PC-3 (cell line): Measurements from ENCODE around the gene DPP7. TPM values are rescaled to one million over a fixed set of nuclear protein-coding genes. Genes with fewer than 3 reads are reported as not detected.

ENCODE experiments used
- ATAC-seq: fragments of 200-7000 bp; cut with Tn5 transposase; 2 replicates; pipeline ENCODE4 v1.9.1; 2020; ENCODE audit warnings: mild to moderate bottlenecking, moderate library complexity
- BruUV-seq: library from RNA; stranded (reverse); fragments of 400-500 nt; replicated peaks from 2 replicates; lab custom pipeline; 2021; lab: Mats Ljungman, UMichigan
- CTCF ChIA-PET: fragments of 300-600 bp; sonication (Branson Sonifier 250); formaldehyde crosslinking; loops from one replicate; lab custom pipeline; 2022; ENCODE audit warnings: antibody characterized with exemption; lab: Charles Lee
- POLR2A ChIA-PET: fragments of 300-600 bp; sonication (Branson Sonifier 250); formaldehyde crosslinking; loops from one replicate; lab custom pipeline; 2022; ENCODE audit warnings: antibody characterized with exemption; ENCODE audit not compliant: unreplicated experiment; lab: Charles Lee
- DNase-seq: peaks from one replicate; pipeline ENCODE4 v3.0.0-alpha.2; 2015
- H2AFZ ChIP-seq: fragments of 300-600 bp; sonication (generic); 2 replicates; pipeline ENCODE4 v1.6.0; 2016; ENCODE audit warnings: antibody characterized with exemption, low read length
- H3F3A ChIP-seq: fragments of 300-600 bp; sonication (generic); one replicate; pipeline ENCODE4 v1.6.0; 2017; ENCODE audit warnings: antibody characterized with exemption, low read length, control low read depth, mild to moderate bottlenecking; ENCODE audit not compliant: unreplicated experiment
- H3K27ac ChIP-seq: fragments of 300-600 bp; sonication (generic); 2 replicates; pipeline ENCODE4 v1.5.1; 2016; ENCODE audit warnings: mild to moderate bottlenecking, low read length
- H3K27me3 ChIP-seq: fragments of 300-600 bp; sonication (generic); 2 replicates; pipeline ENCODE4 v1.6.1; 2016; ENCODE audit warnings: low read length, mixed read lengths
- H3K36me3 ChIP-seq: fragments of 300-600 bp; sonication (generic); 2 replicates; pipeline ENCODE4 v1.6.1; 2016; ENCODE audit warnings: low read depth, mixed run types, low read length, mixed read lengths
- H3K4me1 ChIP-seq: fragments of 300-600 bp; sonication (generic); 2 replicates; pipeline ENCODE4 v1.5.1; 2016; ENCODE audit warnings: low read length; ENCODE audit not compliant: insufficient read depth
- H3K4me2 ChIP-seq: fragments of 300-600 bp; sonication (generic); 2 replicates; pipeline ENCODE4 v1.6.0; 2016; ENCODE audit warnings: low read length
- H3K4me3 ChIP-seq: fragments of 300-600 bp; sonication (generic); 2 replicates; pipeline ENCODE4 v1.5.1; 2016; ENCODE audit warnings: mild to moderate bottlenecking, low read length, mixed read lengths
- H3K79me2 ChIP-seq: fragments of 300-600 bp; sonication (generic); 2 replicates; pipeline ENCODE4 v1.6.1; 2017; ENCODE audit warnings: low read length, mixed read lengths
- H3K9ac ChIP-seq: fragments of 300-600 bp; sonication (generic); 2 replicates; pipeline ENCODE4 v1.6.0; 2016; ENCODE audit warnings: mild to moderate bottlenecking, low read length
- H3K9me2 ChIP-seq: fragments of 300-600 bp; sonication (generic); replicated peaks from 2 replicates; pipeline ENCODE4 v1.6.1; 2016; ENCODE audit warnings: mixed run types, low read length, mixed read lengths
- H3K9me3 ChIP-seq: fragments of 300-600 bp; sonication (generic); 2 replicates; pipeline ENCODE4 v1.6.1; 2016; ENCODE audit warnings: low read length, mixed read lengths
- H4K20me1 ChIP-seq: fragments of 300-600 bp; sonication (generic); 2 replicates; pipeline ENCODE4 v1.6.1; 2016; ENCODE audit warnings: low read length, mixed read lengths
- CTCF ChIP-seq: fragments of 300-600 bp; sonication (generic); conservative IDR thresholded peaks from 2 replicates; pipeline ENCODE4 v1.5.1; 2017; ENCODE audit warnings: antibody characterized with exemption, low read depth, mild to moderate bottlenecking, low read length
- EZH2 ChIP-seq: fragments of 300-600 bp; sonication (generic); IDR thresholded peaks from one replicate; pipeline ENCODE4 v1.6.1; 2017; ENCODE audit warnings: antibody characterized with exemption, mild to moderate bottlenecking, low read length; ENCODE audit not compliant: unreplicated experiment
- EZH2phosphoT487 ChIP-seq: fragments of 300-600 bp; sonication (generic); IDR thresholded peaks from 2 replicates; pipeline ENCODE4 v1.6.1; 2018; ENCODE audit warnings: mild to moderate bottlenecking, antibody characterized with exemption, low read length, borderline replicate concordance
- intact Hi-C: fragments of 100-400 bp; cut with micrococcal nuclease; formaldehyde crosslinking; loops from 2 replicates; pipeline ENCODE4 v1.9.0; 2023
- total RNA-seq: library from RNA; depleted of rRNA; stranded (reverse); fragments of >200 nt; gene quantifications from 2 replicates; pipeline ENCODE4 v1.2.3, GENCODE V29; 2014

DPP7 gene
- total RNA-seq, 1 experiment from 2014 or later, result 103 TPM

- H3F3A ChIP-seq, result no peaks in the 10 kb centered on the region
- POLR2A ChIA-PET, result no interaction called here
- H3K27ac ChIP-seq, result no peak overlapping the region
- no peaks in the 10 kb centered on the region for H3K9me2 ChIP-seq
- H3K9ac ChIP-seq, result no peak overlapping the region
- no TSS peak for BruUV-seq
- H2AFZ ChIP-seq, result no peak overlapping the region
- DNase-seq (no peak), ATAC-seq (no peak)
- intact Hi-C loops, result no loop called here
- H3K27me3 ChIP-seq, result peaks cover 20% of the 10 kb centered on the region
- no peaks in the 10 kb centered on the region for H4K20me1 ChIP-seq
- no peak for TF ChIP-seq EZH2
- H3K9me3 ChIP-seq, result no peaks in the 10 kb centered on the region
- no peaks in the 10 kb centered on the region; the same call in 1 of the 2 replicates for H3K4me1 ChIP-seq
- H3K4me3 ChIP-seq, result no peak overlapping the region
- no peak overlapping the region for H3K4me2 ChIP-seq
- H3K36me3 ChIP-seq, result no peaks in the 10 kb centered on the region
- CTCF ChIA-PET, result no interaction called here
- H3K79me2 ChIP-seq, result no peaks in the 10 kb centered on the region
Observed at GRCh38 chr9:137161558-137162486, 47.3 kb upstream of the DPP7 start.

DNA sequence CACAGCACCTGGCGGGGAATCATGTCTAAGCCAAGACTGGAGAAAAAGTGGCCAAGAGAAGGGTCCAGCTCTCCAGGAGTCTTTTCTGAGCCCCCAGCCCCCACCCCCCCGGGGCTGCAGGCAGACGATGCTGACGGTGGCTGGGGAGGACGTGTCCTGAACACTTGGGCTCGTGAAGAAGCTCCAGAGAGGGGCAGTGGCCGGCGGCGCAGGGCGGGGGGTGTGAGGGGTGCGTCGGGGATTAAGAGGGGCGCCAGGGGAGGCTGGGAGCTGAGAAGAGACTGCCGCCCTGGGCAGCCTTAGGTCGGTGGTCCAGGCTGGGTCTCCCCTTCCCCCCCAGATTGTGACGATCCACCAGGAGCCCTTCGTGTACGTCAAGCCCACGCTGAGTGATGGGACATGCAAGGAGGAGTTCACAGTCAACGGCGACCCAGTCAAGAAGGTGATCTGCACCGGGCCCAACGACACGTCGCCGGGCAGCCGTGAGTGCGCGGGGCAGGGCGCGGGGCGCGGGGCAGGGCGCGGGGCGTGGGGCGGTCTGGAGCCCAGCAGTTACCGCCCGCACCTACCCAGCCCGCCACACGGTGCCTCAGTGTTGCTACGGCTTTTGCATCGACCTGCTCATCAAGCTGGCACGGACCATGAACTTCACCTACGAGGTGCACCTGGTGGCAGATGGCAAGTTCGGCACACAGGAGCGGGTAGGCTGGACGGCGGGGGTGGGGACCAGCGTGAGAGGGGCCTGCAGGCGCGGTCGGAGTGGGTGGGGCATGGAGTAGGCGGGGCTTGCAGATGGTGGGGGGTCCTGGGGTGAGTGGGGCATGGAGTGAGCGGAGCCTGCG is 46.4 kb upstream of the DPP7 start:
- H3F3A ChIP-seq, result no peaks in the 10 kb centered on the region
- no peak overlapping the region for H3K4me2 ChIP-seq
- H3K27ac ChIP-seq, result no peak overlapping the region
- H3K9me3 ChIP-seq, result no peaks in the 10 kb centered on the region
- intact Hi-C loops, result no loop called here
- no peaks in the 10 kb centered on the region for H3K79me2 ChIP-seq
- H3K4me3 ChIP-seq, result no peak overlapping the region
- CTCF ChIA-PET, result no interaction called here
- POLR2A ChIA-PET, result no interaction called here
- DNase-seq, result no peak
- peaks cover 17% of the 10 kb centered on the region for H3K27me3 ChIP-seq
- H3K36me3 ChIP-seq, result no peaks in the 10 kb centered on the region
- TF ChIP-seq CTCF, result no peak
- TF ChIP-seq EZH2phosphoT487, result no peak
- no peak for TF ChIP-seq EZH2
- H3K9ac ChIP-seq, result no peak overlapping the region
- no peaks in the 10 kb centered on the region; the same call in 1 of the 2 replicates for H3K4me1 ChIP-seq
- H2AFZ ChIP-seq, result no peak overlapping the region
- no peaks in the 10 kb centered on the region for H3K9me2 ChIP-seq
- H4K20me1 ChIP-seq, result no peaks in the 10 kb centered on the region
- BruUV-seq, result no TSS peak
- no peak for ATAC-seq

DNA sequence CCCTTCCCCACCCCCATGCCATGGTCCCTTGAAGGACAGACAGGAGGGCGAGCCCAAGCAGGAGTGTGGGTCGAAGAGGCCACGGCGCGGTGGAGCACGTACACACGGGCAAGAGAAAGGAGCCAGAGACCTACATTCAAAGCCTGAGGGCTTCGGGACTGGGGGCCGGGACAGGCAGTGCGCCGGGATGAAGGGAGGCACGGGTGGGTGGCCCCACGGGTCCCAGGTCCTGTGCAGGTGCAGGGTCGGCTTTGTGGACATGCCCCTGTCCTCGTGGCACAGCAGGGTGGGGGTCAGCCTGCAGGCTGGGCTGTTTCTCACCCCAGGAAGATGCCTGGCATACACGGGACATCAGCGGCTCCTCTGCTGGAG is 45.5 kb upstream of the DPP7 start:
- Histone ChIP-seq H4K20me1 (no peaks in the 10 kb centered on the region), H3K27me3 (peaks cover 17% of the 10 kb centered on the region)

More for the DNA sequence above, 45.5 kb upstream of the DPP7 start:
- Histone ChIP-seq H3K36me3 (no peaks in the 10 kb centered on the region), H3K4me1 (no peaks in the 10 kb centered on the region; the same call in 1 of the 2 replicates), H3F3A (no peaks in the 10 kb centered on the region), H3K79me2 (no peaks in the 10 kb centered on the region), H3K4me2 (no peak overlapping the region), H2AFZ (no peak overlapping the region), H3K27ac (no peak overlapping the region), H3K9me2 (no peaks in the 10 kb centered on the region), H3K4me3 (no peak overlapping the region), H3K9me3 (no peaks in the 10 kb centered on the region), H3K9ac (no peak overlapping the region)
- TF ChIP-seq CTCF, result no peak
- no peak for TF ChIP-seq EZH2
- no peak for TF ChIP-seq EZH2phosphoT487
- intact Hi-C loops, result no loop called here
- CTCF ChIA-PET, result no interaction called here
- DNase-seq, result no peak
- POLR2A ChIA-PET, result no interaction called here
- no TSS peak for BruUV-seq
- no peak for ATAC-seq
